Neutrophil (primary cell): ENCODE data around the gene STK26.

Source experiments
- H3K27ac ChIP-seq: fragments of 200-600 bp; sonication (generic); 2 replicates; pipeline ENCODE4 v1.5.1; 2016; ENCODE audit warnings: mild to moderate bottlenecking, moderate library complexity
- H3K27me3 ChIP-seq: fragments of 200-600 bp; sonication (generic); 2 replicates; pipeline ENCODE4 v1.6.0; 2016; ENCODE audit warnings: mild to moderate bottlenecking
- H3K36me3 ChIP-seq: fragments of 200-600 bp; sonication (generic); 2 replicates; pipeline ENCODE4 v1.5.1; 2017
- H3K4me1 ChIP-seq, 2 experiments: fragments of 200-600 bp in 1 of 2; sonication (generic) in 1 of 2; 1 replicate in 1 of 2; 2 replicates in 1 of 2; pipeline versions ENCODE4 v1.5.1 to v1.6.1; 2013 to 2016; ENCODE audit warnings: low read depth in 1 of 2, low read length in 1 of 2, mild to moderate bottlenecking in 1 of 2, moderate library complexity in 1 of 2; ENCODE audit not compliant: control insufficient read depth in 1 of 2, insufficient read depth in 1 of 2
- H3K4me3 ChIP-seq, 2 experiments: fragments of 200-600 bp in 1 of 2; sonication (generic) in 1 of 2; 1 replicate in 1 of 2; 2 replicates in 1 of 2; pipeline ENCODE4 v1.5.1; 2013 to 2016; ENCODE audit warnings: low read depth in 1 of 2, low read length in 1 of 2, mild to moderate bottlenecking in 1 of 2, moderate library complexity in 1 of 2
- H3K9me3 ChIP-seq: fragments of 200-600 bp; sonication (generic); 2 replicates; pipeline ENCODE4 v1.5.1; 2016
- TF ChIP-seq, protein P1 (sequence below): fragments of 200-600 bp; sonication (generic); IDR thresholded peaks from 2 replicates; pipeline ENCODE4 v1.5.1; 2016; ENCODE audit warnings: antibody characterized with exemption

STK26 gene

DNA sequence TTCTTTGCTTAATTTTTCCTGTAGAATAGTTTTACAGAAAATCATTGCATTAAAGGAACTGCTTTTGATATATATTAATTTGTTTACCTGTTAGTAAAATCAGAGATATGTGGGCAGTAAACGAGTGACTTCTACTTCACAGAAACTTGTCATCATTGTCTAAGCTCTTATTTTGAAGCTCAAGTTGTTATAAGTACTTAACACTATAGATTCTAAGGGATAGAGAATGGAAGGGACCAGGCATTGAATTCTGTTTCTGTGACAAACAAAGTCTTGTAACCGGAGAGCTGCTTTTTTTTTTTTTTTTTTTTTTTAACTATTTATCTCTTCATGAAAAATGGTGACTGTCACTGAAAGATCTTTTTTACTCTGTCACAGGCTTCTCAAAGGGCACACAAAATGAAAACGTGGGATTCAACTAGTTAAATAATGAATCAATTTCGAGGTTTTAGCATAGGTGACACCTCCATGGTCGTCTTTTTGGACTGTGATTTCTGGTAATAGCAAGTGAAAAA lies 14.4 kb downstream of the STK26 start:
- Histone ChIP-seq H3K4me3 (no peak overlapping the region), H3K27ac (peak overlapping the region; percentile 8), H3K4me1 (peaks cover 5 to 9% of the 10 kb centered on the region in 2 experiments), H3K27me3 (no peaks in the 10 kb centered on the region), H3K9me3 (no peaks in the 10 kb centered on the region), H3K36me3 (no peaks in the 10 kb centered on the region)
- TF ChIP-seq, protein P1, sequence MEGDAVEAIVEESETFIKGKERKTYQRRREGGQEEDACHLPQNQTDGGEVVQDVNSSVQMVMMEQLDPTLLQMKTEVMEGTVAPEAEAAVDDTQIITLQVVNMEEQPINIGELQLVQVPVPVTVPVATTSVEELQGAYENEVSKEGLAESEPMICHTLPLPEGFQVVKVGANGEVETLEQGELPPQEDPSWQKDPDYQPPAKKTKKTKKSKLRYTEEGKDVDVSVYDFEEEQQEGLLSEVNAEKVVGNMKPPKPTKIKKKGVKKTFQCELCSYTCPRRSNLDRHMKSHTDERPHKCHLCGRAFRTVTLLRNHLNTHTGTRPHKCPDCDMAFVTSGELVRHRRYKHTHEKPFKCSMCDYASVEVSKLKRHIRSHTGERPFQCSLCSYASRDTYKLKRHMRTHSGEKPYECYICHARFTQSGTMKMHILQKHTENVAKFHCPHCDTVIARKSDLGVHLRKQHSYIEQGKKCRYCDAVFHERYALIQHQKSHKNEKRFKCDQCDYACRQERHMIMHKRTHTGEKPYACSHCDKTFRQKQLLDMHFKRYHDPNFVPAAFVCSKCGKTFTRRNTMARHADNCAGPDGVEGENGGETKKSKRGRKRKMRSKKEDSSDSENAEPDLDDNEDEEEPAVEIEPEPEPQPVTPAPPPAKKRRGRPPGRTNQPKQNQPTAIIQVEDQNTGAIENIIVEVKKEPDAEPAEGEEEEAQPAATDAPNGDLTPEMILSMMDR: no peak

DNA sequence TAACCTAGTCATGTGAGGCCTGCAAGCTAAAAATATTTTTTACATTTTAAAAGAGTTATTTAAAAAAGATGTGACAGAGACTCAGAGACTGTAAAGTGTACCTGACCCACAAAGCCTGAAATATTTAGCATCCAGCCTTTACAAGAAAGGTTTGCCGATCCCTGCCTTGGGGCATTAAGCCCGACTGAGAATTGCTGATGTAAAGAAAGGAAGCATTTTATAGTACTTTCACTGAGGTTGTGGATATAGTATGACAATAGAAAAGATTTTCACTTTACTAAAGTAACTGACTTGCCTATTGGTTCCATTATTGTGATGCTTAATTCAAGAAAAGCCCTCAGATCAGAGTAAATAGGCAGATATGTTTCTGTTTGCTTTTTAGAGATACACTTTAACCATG lies 17.0 kb downstream of the STK26 start:
- Histone ChIP-seq H3K27ac (no peak overlapping the region), H3K36me3 (no peaks in the 10 kb centered on the region), H3K9me3 (no peaks in the 10 kb centered on the region), H3K4me1 (peaks cover 5 to 16% of the 10 kb centered on the region in 2 experiments), H3K4me3 (no peak overlapping the region), H3K27me3 (no peaks in the 10 kb centered on the region)
- TF ChIP-seq, protein P1: no peak

DNA sequence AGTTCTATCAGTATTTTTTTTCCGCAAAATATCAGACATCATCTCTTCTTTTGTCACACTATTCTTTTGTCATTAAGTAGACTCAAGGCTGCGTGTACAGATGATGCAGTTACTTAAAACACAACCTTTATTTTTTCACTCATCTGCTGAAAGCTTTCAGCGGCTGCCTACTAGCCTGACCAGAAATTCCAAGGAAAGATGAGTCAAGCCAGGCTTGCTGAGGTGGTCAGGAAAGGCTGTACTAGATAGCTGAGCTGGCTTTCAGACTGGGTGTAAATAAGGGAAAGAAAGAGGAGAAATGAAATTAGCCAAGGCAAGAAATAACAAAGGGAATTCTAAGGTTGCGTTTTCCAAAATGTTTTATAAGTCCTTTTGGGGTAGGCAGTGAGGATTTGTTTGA lies 17.9 kb downstream of the STK26 start:
- no peaks in the 10 kb centered on the region for H3K9me3 ChIP-seq
- TF ChIP-seq, protein P1: no peak
- H3K36me3 ChIP-seq: no peaks in the 10 kb centered on the region
- H3K4me3 ChIP-seq: no peak overlapping the region
- H3K4me1 ChIP-seq: peaks cover under 1 to 16% of the 10 kb centered on the region in 2 experiments
- H3K27ac ChIP-seq: no peak overlapping the region
- no peaks in the 10 kb centered on the region for H3K27me3 ChIP-seq

DNA sequence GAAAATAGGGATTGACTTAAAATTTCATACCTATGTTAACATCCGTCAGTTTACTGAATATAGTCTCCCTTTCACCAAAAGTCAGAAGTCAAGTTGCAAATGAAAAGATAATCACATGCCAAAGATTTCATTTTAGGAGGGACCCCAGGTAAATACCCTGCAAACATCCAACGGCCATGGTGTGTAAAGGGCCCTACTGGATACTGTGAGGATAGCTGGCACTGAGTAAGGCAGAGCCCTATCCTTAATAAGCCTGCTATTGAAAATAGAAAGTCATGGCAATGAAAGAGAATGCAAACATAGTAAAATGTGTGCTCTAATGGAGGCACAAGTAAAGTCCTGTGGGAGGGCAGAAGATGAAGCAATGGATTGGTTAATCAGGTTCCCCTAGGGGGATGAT lies 20.9 kb downstream of the STK26 start:
- Histone ChIP-seq H3K36me3 (no peaks in the 10 kb centered on the region), H3K4me3 (no peak overlapping the region), H3K27me3 (no peaks in the 10 kb centered on the region), H3K4me1 (peaks cover 0 to 10% of the 10 kb centered on the region in 2 experiments), H3K27ac (peak overlapping the region; percentile 20), H3K9me3 (no peaks in the 10 kb centered on the region)
- TF ChIP-seq, protein P1: no peak

DNA sequence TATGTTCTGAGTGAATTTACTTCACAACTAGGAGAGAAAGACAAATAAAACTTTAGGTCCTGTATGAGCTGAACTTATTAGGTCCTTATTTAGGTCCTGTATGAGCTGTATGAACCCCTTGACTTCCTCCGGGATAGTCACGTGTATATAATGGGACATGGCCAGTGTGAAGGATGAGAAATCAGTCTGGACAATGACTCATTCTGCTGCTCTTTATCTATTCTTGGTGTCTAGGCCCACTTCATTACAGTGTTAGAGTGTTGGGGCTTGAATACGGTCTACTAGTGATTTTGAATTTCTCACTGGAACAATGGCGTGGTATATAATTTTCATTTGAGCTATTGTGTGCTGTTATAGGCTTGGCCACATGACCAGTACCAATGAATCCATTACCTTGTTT lies 21.9 kb downstream of the STK26 start:
- no peaks in the 10 kb centered on the region for H3K27me3 ChIP-seq
- H3K4me1 ChIP-seq: peaks cover 0 to 10% of the 10 kb centered on the region in 2 experiments
- H3K27ac ChIP-seq: peak overlapping the region; percentile 41
- TF ChIP-seq, protein P1: no peak
- no peaks in the 10 kb centered on the region for H3K36me3 ChIP-seq
- no peaks in the 10 kb centered on the region for H3K9me3 ChIP-seq
- no peak overlapping the region for H3K4me3 ChIP-seq

DNA sequence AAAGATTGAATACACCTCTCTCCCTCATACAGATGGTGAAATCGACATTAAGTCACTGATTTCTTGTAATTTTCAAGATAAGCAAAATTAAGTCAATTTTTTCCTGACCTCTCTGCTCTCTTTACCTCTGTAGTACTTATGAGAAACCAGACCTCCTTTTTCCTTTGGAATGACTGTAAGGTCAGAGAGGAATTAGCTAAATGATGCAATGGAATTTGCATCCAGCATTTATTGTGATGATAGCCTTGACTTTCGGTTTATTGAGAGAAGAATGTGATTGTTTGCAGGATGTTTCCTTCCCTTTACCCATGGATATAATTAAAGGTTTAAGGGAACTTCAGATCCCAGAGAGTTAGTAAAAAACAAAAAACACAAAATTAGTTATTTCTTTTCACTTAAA lies 22.4 kb downstream of the STK26 start:
- Histone ChIP-seq H3K4me3 (no peak overlapping the region), H3K9me3 (no peaks in the 10 kb centered on the region), H3K27me3 (no peaks in the 10 kb centered on the region), H3K36me3 (no peaks in the 10 kb centered on the region), H3K27ac (peak overlapping the region; percentile 41), H3K4me1 (peaks cover 0 to 10% of the 10 kb centered on the region in 2 experiments)
- TF ChIP-seq, protein P1: no peak
